T-helper 1 cell (primary cell): ENCODE measurements around the gene ACTL6B.

Source experiments
- DNase-seq, 5 donors: peaks; one replicate each; pipeline ENCODE4 v3.0.0-alpha.2; 2012 to 2020

ACTL6B gene

GRCh38 chr7:100599911-100600729 lies 56.1 kb downstream of the ACTL6B start:
- DNase-seq: no peak

DNA sequence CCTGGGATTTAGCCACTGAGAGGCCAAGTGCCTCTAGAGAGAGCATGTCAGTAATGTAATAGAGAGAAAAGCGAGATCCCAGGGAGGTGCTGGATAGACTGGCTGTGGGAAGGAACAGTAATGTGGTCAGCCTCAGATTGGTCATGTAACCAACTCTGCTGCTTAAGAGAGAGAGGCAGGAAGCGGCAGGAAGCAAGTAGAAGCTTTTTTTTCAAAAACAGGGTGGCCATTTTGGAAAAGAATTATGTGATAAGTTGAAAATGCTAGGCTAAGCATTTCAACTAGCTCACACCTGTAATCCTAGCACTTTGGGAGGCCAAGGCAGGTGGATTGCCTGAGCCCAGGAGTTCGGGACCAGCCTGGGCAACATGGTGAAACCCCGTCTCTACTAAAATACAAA lies 57.8 kb downstream of the ACTL6B start:
- no peak for DNase-seq

DNA sequence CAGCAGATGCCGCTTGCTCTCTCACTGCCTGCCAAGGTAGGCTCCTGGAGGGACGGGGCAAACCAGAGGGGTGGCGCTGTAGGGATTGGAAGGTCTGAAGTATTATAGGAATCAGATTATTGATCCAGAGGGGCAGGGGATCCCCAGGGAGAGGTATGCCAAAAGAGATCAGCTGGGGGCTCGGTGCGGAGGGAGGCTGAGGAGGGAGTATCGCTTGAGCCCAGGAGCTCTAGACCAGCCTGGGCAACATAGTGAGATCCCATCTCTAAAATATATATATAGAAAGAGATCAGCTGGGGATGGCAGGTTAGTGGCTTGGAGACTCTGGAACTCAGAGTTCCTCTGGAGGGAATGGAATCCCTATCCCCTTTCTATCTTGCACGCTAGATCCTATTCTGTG lies 61.1 kb downstream of the ACTL6B start:
- no peak for DNase-seq
